Gastrocnemius medialis (tissue), 4 donors: ENCODE measurements around the gene CCDC171.

Experiments
- CTCF ChIP-seq, 5 experiments: fragments of 450-650 bp in 3 of 5; fragments of 200-600 bp in 2 of 5; sonication (generic) in 2 of 5; IDR thresholded peaks in 4 of 5; conservative IDR thresholded peaks in 1 of 5; 1 replicate in 4 of 5; 2 replicates in 1 of 5; pipeline ENCODE4 v1.5.1; 2016 to 2019; ENCODE audit warnings: antibody characterized with exemption in 5 of 5, mild to moderate bottlenecking in 3 of 5, moderate library complexity in 3 of 5
- POLR2A ChIP-seq, 2 donors: fragments of 450-650 bp; IDR thresholded peaks; one replicate each; pipeline ENCODE4 v1.6.1; 2017; ENCODE audit warnings: antibody characterized with exemption in 2 of 2, mild to moderate bottlenecking in 2 of 2, moderate library complexity in 2 of 2

GRCh38 chr9:15885464-15885863, 332.6 kb downstream of the CCDC171 start:
- no peak for TF ChIP-seq CTCF (IDR thresholded peaks at IDR 0.05 in 4 of 5, conservative IDR thresholded peaks at IDR 0.05 in 1 of 5)
- TF ChIP-seq POLR2A (IDR thresholded peaks at IDR 0.05) = no peak
